Bronchial epithelial cell (primary cell): ENCODE results near the gene BTG4. TPM values are rescaled to one million over a fixed set of nuclear protein-coding genes. Genes with fewer than 3 reads are reported as not detected.

ENCODE experiments used
- DNase-seq: peaks from one replicate; pipeline ENCODE4 v3.0.0-alpha.2; 2010; ENCODE audit warnings: low read depth
- FAIRE-seq: peaks from 2 replicates; lab custom pipeline; 2011; peaks lifted over from hg19 to GRCh38; lab: Jason Lieb, UNC
- H3K27me3 ChIP-seq: 2 replicates; pipeline ENCODE4 v1.5.1; 2011; ENCODE audit warnings: low read length; ENCODE audit not compliant: control insufficient read depth, insufficient read depth
- H3K36me3 ChIP-seq: 2 replicates; pipeline ENCODE4 v1.5.1; 2011; ENCODE audit warnings: low read length; ENCODE audit not compliant: control insufficient read depth, insufficient read depth
- H3K4me3 ChIP-seq: 2 replicates; pipeline ENCODE4 v1.5.1; 2011; ENCODE audit warnings: mild to moderate bottlenecking, low read depth, low read length, control low read depth
- total RNA-seq: library from RNA; depleted of rRNA; stranded (reverse); fragments of >200 nt; gene quantifications from 2 replicates; pipeline ENCODE4 v1.2.1, GENCODE V29; 2014
- TF ChIP-seq, protein P1 (sequence below): IDR thresholded peaks from 2 replicates; pipeline ENCODE4 v1.5.1; 2011; ENCODE audit warnings: mild to moderate bottlenecking, moderate library complexity, low read length, control low read depth, inconsistent platforms; ENCODE audit not compliant: insufficient read depth, severe bottlenecking

BTG4 gene
- total RNA-seq, 1 donor from 2014 or later = 0.26 TPM

DNA sequence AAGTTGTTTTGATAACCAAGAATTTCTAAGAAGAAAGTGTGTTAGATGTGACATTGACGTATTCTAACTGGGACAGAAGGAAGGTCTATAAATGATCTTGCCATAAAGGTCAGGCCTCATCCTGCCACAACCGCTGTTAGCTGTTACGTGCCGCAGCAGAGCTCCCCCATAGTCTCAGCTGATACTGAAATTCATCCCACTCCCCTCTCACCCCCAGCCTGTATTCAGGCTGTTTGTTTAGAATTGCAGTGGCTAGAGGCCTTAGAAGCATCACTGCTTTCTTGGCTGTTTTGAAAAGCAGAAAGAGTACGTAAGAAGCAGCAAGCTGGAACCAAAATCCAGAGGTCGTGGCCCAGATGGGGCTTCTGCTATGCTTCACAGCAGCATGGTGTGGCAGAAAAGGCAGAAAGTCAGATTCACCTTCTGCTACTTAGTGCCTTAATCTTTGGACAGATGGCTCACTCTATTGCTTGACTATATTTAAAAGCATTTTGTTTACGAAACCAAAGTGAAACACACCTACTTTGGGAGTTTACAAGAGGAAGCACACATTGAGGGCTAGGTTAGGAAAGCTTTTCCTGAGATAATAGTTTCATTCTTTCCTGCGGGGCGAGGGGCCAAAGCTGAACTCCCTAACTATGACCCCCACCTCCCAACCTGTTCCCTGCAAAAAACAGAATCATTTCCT lies 27.4 kb upstream of the BTG4 start:
- Histone ChIP-seq H3K36me3 (no peaks in the 10 kb centered on the region), H3K4me3 (no peak overlapping the region), H3K27me3 (no peaks in the 10 kb centered on the region)
- FAIRE-seq (no peak), DNase-seq (no peak)
- TF ChIP-seq, protein P1, sequence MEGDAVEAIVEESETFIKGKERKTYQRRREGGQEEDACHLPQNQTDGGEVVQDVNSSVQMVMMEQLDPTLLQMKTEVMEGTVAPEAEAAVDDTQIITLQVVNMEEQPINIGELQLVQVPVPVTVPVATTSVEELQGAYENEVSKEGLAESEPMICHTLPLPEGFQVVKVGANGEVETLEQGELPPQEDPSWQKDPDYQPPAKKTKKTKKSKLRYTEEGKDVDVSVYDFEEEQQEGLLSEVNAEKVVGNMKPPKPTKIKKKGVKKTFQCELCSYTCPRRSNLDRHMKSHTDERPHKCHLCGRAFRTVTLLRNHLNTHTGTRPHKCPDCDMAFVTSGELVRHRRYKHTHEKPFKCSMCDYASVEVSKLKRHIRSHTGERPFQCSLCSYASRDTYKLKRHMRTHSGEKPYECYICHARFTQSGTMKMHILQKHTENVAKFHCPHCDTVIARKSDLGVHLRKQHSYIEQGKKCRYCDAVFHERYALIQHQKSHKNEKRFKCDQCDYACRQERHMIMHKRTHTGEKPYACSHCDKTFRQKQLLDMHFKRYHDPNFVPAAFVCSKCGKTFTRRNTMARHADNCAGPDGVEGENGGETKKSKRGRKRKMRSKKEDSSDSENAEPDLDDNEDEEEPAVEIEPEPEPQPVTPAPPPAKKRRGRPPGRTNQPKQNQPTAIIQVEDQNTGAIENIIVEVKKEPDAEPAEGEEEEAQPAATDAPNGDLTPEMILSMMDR = no peak

DNA sequence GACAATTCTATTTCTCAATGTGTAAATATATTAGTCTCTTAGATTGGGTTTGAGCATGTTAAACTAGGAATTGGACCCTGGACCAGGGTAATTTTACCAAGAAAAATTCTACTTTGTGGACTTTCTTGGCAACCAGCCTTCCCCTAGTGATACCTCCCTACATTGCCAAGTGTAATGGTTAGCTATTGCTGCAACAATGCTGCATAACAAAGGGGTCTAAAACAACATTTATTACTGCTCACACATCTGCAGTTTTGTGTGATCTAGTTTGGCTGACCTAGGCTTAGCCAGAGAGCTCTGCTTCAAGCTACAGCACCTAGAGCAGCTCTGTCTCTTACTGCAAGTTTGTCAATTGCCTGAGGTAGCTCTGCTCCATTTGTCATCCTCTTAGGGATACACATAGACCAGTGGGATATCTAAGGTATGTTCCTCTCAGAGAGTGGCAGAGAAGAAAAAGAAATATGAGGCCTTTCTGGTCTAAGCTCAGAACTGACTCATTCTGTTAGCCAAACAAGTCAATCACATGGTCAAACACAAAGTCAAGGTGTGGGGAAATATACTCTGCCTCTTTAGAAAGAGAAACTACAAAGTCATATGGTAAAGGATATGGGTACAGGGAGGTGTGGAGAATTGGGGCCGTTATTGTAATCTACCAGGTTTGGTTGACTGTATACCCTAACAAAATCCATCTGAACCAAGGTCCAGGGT lies 26.4 kb upstream of the BTG4 start:
- peak; percentile 75 for FAIRE-seq
- Histone ChIP-seq H3K36me3 (no peaks in the 10 kb centered on the region), H3K4me3 (no peak overlapping the region), H3K27me3 (no peaks in the 10 kb centered on the region)
- TF ChIP-seq, protein P1 = no peak
- DNase-seq = peak; percentile 88

DNA sequence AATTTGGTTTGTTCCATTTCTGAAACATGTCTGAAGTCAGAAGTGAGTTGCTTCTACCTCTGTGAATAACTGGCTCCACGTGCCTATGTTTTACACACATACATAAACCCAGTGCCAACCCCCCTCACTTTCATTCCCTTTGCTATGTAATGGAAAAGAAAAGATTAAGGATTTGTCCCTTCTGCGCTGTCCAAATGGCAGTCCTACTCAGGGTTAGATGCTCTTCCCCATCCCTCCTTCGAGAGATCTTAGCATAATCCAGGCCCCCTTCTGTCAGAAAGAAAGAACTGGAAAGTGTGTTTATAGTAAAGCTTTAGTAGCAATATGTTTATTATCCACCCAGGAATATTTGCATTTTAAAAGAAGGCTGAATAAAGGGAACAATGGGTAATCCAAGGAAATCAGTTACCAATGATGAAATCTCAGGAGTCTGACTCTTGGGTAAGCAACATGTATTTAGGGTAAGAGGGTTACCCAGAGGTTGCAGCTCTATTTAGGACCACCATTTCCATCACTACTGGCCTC lies 25.2 kb upstream of the BTG4 start:
- no peak for FAIRE-seq
- Histone ChIP-seq H3K36me3 (no peaks in the 10 kb centered on the region), H3K27me3 (no peaks in the 10 kb centered on the region), H3K4me3 (no peak overlapping the region)
- DNase-seq = no peak
- TF ChIP-seq, protein P1 = no peak

DNA sequence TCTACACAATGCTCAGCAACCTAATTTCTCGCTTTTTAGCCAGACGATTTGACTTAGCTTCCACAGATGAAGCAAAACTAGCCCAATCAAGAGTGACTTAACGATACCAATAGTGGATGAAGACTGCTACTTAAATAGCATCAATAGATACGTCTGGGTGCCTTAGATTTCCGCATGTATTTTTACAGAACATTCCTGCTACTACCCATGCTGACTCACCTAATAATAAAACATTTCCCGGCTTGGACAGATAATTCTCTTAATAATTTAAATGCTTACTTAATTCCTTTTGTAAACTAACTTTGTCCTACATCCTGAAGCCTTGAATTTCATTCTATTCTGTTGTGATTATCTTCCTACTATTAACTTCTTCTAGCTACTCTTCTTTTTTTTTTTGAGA lies 23.1 kb upstream of the BTG4 start:
- TF ChIP-seq, protein P1 = no peak
- H3K36me3 ChIP-seq = no peaks in the 10 kb centered on the region
- FAIRE-seq (no peak), DNase-seq (no peak)
- H3K27me3 ChIP-seq = no peaks in the 10 kb centered on the region
- H3K4me3 ChIP-seq = no peak overlapping the region

DNA sequence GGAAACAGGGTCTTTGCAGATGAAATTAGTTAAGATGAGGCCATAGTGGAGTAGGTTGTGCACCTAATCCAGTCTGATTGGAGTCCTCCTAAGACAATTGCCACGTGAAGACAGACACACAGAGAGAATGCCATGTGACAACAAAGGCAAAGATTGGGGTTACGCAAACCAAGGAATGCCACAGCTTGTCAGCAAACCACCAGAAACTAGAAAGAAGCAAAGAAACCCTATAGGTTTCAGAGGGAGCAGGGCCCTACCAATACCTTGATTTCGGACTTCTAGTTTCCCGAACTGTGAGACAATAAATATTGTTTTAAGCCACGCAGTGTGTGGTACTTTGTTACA lies 20.2 kb upstream of the BTG4 start:
- H3K4me3 ChIP-seq = no peak overlapping the region
- no peaks in the 10 kb centered on the region for H3K36me3 ChIP-seq
- DNase-seq (no peak), FAIRE-seq (no peak)
- H3K27me3 ChIP-seq = no peaks in the 10 kb centered on the region
- TF ChIP-seq, protein P1 = no peak
